Nephron (organoid): ENCODE data around the gene SLC6A11.

Experiments
- H3K27ac Mint-ChIP-seq, 3 experiments: 2 replicates each; pipeline ENCODE4 v1.8.0; 2020; ENCODE audit warnings: mixed read lengths in 3 of 3, mild to moderate bottlenecking in 2 of 3, moderate library complexity in 1 of 3
- H3K27me3 Mint-ChIP-seq: 2 replicates; pipeline ENCODE4 v1.8.0; 2021; ENCODE audit warnings: low read depth, mild to moderate bottlenecking, moderate library complexity, mixed read lengths
- H3K36me3 Mint-ChIP-seq: 2 replicates; pipeline ENCODE4 v1.8.0; 2020; ENCODE audit warnings: low read depth, mixed read lengths
- H3K4me1 Mint-ChIP-seq: 2 replicates; pipeline ENCODE4 v1.8.0; 2020; ENCODE audit warnings: mixed read lengths
- H3K4me3 Mint-ChIP-seq, 3 experiments: 2 replicates each; pipeline ENCODE4 v1.8.0; 2020; ENCODE audit warnings: mild to moderate bottlenecking in 3 of 3, mixed read lengths in 3 of 3, moderate library complexity in 2 of 3
- H3K9me3 Mint-ChIP-seq: 2 replicates; pipeline ENCODE4 v1.8.0; 2020; ENCODE audit warnings: mixed read lengths
- CTCF ChIP-seq, 3 experiments: fragments of 200-600 bp; sonication (generic); IDR thresholded peaks; one replicate each; pipeline ENCODE4 v1.5.0; 2021; ENCODE audit warnings: antibody characterized with exemption in 3 of 3; ENCODE audit not compliant: unreplicated experiment in 3 of 3

The SLC6A11 gene

DNA sequence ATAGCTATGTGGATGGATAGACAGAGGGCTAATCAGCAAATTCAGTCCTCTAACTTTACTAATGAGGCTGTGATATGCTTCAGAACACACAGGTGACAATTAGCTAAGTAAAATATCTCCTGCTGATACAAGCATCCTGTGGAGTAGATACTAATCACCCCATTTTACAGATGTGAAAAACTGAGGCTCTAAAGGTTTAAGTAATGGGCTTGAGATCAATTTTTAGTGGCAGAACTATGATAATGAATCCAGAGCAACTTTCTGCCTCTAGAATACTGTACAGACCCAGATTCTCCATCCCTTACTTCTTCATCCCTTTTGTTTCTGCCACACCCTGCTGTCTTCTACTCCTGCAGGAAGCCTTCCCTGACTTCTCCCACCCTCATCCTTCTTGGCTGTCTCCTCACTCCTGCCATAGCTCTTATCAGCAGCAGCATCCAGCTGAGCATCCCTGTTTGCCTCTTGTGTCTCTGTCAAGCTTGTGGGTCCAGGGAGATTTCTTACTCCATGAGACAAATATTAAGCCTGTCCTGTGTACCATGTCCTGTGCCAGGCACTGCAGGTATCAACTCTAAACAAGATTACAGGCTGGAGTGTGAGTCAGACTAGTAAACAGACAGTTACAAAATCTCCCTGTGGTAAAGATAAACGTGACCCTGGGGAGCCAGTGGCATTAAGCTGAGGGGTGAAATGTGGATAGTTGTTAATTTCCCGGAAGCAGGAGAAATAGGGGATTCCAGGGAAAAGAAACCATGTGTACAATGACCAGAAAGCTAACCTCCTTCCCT, 39.2 kb downstream of the SLC6A11 start:
- Mint-ChIP-seq H3K27ac (no peak overlapping the region), H3K27me3 (peaks cover 34% of the 10 kb centered on the region), H3K9me3 (no peaks in the 10 kb centered on the region), H3K4me1 (no peaks in the 10 kb centered on the region), H3K4me3 (no peak overlapping the region), H3K36me3 (no peaks in the 10 kb centered on the region)
- no peak for TF ChIP-seq CTCF (IDR thresholded peaks at IDR 0.05; ENCODE audit: unreplicated experiment in 3 of 3)

GRCh38 chr3:10855871-10856662, 40.0 kb downstream of the SLC6A11 start:
- H3K27ac Mint-ChIP-seq: no peak overlapping the region
- no peaks in the 10 kb centered on the region for H3K9me3 Mint-ChIP-seq
- no peaks in the 10 kb centered on the region for H3K4me1 Mint-ChIP-seq
- H3K27me3 Mint-ChIP-seq: peaks cover 36% of the 10 kb centered on the region
- no peak overlapping the region for H3K4me3 Mint-ChIP-seq
- no peaks in the 10 kb centered on the region for H3K36me3 Mint-ChIP-seq
- TF ChIP-seq CTCF (IDR thresholded peaks at IDR 0.05; ENCODE audit: unreplicated experiment in 3 of 3): peak; percentile 13 to 31 (median 18)

- H3K27me3 Mint-ChIP-seq: peaks cover 42% of the 10 kb centered on the region
- no peak for TF ChIP-seq CTCF (IDR thresholded peaks at IDR 0.05; ENCODE audit: unreplicated experiment in 3 of 3)
- no peaks in the 10 kb centered on the region for H3K36me3 Mint-ChIP-seq
These were observed 41.2 kb downstream of the SLC6A11 start for GRCh38 chr3:10857235-10857634.

DNA sequence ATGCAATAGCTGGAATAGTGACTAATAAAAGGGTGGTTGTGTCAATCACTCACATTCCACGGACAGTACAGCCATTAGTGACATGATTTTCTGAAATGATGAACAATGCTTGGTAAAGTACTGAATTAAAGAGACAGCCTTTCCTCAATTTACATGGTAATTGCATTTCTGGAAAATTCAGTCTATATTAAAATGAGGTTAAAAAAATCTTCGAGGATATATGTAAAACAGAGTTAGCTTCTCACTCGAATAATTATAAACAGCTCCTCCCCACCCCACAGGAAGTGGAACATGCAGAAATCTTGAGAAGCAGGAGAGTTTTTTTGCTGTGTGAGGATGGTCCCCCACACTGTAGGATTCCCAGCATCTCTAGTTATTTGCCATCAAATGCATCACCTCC, 42.1 kb downstream of the SLC6A11 start:
- Mint-ChIP-seq H3K9me3 (no peaks in the 10 kb centered on the region), H3K4me3 (no peak overlapping the region), H3K4me1 (no peaks in the 10 kb centered on the region), H3K27ac (no peak overlapping the region), H3K27me3 (peaks cover 49% of the 10 kb centered on the region), H3K36me3 (no peaks in the 10 kb centered on the region)
- TF ChIP-seq CTCF (IDR thresholded peaks at IDR 0.05; ENCODE audit: unreplicated experiment in 3 of 3): no peak

More at GRCh38 chr3:10857235-10857634, 41.2 kb downstream of the SLC6A11 start:
- no peaks in the 10 kb centered on the region for H3K9me3 Mint-ChIP-seq
- H3K4me1 Mint-ChIP-seq: no peaks in the 10 kb centered on the region
- H3K27ac Mint-ChIP-seq: no peak overlapping the region
- H3K4me3 Mint-ChIP-seq: no peak overlapping the region

DNA sequence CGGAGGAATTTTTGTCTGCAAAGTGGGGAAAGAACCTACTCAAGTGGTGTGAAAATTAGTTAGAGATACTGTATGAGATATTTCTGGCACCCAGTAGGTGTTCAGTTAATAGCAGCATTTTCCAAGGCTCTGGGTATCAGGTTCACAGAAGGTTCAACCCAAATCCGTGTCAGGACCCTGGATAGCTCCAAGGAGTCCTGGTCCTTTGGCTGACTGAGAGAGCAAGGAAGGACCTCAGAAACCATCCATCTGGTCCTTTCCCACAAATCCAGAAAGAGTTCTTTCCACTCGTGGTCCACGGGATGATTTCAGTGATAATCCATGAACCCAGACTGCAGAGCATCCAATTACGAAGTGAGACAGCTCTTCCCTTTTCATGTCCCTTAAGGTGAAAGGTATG, 51.4 kb downstream of the SLC6A11 start:
- Mint-ChIP-seq H3K4me3 (no peak overlapping the region), H3K4me1 (no peaks in the 10 kb centered on the region), H3K27ac (no peak overlapping the region), H3K27me3 (peaks cover 36% of the 10 kb centered on the region), H3K36me3 (no peaks in the 10 kb centered on the region), H3K9me3 (no peaks in the 10 kb centered on the region)
- no peak for TF ChIP-seq CTCF (IDR thresholded peaks at IDR 0.05; ENCODE audit: unreplicated experiment in 3 of 3)
